ENCODE measurements around the gene SPTBN4.

Gene SPTBN4

DNA sequence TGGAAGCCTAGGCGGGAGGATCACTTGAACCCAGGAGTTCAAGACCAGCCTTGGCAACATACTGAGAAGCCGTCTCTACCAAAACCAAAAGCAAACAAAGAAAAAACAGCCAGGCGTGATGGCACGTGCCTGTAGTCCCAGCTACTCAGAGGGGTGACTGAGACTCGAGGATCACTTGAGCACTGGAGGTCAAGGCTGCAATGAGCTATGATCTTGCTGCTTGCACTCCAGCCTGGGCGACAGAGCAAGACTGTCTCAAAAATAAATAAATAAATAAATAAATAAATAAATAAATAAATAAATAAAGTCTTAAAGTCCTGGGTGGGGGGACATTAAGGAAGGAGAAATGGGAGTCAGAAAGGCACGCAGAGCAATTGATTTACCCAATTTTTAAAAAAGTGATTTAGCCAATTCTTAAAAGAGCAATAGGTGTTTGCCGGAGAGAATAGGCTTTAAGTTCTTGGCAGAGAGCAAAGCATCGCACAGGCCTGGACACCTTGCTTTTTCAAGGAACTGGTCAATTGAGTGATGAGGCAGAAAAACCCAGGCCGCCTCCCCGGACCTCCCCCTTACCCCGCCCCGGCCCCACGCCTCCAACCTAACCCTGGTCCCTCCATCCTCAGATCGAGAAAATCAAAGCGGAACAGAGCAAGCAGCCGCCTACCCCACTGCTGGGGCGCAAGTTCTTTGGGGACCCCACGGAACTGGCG lies 100.4 kb downstream of the SPTBN4 start:
- no peak for DNase-seq

DNA sequence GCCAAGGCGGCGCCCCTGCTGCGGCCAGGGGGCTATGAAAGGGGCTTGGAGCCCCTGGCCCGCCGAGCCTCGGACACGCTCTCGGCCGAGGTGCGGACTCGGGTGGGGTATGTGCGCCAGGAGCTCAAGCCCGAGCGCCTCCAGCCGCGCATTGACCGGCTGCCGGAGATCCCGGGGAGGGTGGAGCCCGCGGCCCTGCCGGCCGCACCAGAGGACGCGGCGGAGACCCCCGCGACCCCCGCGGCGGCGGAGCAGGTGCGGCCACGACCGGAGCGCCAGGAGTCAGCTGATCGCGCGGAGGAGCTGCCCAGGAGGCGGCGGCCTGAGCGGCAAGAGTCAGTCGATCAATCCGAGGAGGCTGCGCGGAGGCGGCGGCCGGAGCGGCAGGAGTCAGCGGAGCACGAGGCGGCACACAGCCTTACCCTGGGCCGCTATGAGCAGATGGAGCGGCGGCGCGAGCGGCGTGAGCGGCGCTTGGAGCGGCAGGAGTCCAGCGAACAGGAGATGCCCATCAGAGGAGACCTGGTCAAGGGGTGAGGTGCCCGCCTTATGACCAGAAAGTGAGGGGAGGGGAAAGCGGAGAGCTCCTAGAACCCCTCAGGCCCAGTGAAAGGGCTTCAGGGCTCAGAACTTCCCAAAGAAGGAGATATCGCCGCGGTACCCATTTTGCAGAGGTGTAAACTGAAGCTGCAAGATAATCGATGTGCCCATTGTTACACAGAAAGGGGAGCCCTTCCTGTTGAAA lies 101.1 kb downstream of the SPTBN4 start:
- DNase-seq, result no peak

DNA sequence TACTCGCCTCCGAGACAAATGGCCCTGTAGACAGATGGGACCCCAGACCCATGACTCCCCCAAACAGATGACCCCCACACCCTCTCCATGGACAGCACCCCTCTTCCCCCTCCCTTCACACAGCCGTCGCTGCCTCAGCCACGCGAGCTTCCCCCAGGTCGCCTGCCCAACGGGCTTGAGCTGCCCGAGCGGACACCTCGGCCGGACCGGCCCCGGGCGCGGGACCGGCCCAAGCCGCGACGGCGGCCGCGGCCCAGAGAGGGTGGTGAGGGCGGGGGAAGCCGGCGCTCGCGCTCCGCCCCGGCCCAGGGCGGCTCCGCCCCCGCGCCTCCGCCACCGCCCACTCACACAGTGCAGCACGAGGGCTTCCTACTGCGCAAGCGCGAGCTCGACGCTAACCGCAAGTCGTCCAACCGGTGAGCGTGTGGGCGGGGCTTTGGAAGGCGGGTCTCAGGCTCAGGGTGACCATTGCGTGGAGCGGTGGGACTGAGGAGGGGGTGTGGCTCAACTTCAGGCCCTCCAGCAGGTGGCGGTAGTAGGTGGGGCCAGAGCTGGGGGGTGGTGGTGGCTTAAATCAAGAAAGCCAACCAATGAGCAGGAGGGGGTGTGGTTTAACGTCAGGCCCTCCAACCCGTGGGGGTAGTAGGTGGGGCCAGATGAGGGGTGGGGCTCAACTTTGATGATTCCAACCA lies 103.7 kb downstream of the SPTBN4 start:
- DNase-seq, result peak; percentile 99

DNA sequence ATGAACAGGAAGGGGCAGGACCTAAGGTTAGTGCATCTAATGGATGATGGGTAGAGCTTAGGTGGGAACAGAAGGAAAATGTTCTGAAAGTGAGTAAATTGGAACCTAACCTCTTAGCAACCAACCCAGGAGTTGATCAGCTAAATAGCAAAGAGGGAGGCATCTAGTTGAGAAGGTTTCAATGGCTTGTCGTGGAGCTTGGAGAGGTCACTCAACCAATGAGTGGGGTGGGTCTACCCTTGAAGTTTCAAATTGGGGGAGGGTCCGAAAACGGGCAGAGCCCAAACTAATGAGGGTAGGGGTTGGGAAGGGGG lies 104.2 kb downstream of the SPTBN4 start:
- no peak for DNase-seq

DNA sequence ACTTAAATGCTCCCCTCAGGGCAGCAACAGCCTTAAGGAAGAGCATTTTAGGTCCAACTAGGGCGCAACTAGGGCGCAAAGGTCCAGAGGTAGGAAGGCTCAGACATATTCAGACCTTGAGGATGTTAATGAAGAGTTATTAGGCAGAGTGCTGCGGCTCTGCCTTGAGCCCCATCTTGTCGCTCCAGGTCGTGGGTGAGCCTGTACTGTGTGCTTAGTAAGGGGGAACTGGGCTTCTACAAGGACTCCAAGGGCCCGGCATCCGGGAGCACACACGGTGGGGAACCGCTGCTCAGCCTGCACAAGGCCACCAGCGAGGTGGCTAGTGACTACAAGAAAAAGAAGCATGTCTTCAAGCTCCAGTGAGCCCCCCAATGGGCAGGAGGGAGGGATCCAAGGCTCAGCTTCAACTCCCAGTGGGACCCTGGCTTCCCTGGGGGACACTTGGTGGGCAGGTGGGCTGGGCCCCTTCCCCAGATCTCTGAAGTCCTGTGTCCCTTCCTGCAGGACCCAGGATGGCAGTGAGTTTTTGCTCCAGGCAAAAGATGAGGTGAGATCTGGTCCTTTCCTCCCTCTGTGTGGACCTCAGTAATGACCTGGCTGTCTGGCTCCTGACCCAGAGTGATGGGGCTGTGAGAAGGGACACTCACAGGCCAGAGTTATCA lies 105.2 kb downstream of the SPTBN4 start:
- no peak for DNase-seq

DNA sequence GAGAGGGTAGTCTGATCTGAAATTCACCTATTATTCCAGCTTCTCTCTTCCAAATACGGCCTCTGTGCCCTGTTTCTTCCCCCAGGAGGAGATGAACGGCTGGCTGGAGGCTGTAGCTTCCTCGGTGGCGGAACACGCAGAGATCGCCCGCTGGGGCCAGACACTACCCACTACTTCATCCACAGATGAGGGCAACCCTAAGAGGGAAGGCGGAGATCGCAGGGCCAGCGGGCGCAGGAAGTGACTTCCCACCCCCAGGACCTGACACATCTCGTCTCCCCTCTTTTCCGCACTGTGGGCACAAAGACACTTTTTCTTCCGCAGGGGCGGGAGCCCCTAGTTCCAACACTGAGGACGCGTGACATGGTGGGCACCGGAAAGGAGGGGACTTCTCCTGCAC lies 108.5 kb downstream of the SPTBN4 start:
- no peak for DNase-seq

DNA sequence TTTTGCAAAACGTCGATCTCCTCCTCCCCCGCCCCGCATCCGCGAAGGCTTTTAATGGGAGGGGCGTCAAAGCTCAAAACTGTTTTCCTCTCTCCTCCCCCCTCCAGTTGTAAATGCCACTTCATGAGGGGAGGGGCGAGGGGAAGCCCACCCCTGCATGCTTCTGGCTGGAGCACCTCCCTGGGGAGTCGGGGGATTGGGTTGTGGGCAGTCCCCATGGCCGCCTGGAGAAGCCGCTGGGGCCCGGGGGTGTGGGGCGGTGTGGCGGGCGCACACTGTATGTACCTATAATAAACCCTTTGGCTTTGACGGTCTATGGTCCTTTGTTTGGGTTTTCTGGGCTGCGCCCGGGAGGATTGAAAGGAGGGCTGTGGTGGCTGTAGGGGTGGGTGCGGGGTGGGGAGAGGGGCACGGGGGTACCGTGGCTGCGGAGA lies 109.4 kb downstream of the SPTBN4 start:
- peak; percentile 42 for DNase-seq

DNA sequence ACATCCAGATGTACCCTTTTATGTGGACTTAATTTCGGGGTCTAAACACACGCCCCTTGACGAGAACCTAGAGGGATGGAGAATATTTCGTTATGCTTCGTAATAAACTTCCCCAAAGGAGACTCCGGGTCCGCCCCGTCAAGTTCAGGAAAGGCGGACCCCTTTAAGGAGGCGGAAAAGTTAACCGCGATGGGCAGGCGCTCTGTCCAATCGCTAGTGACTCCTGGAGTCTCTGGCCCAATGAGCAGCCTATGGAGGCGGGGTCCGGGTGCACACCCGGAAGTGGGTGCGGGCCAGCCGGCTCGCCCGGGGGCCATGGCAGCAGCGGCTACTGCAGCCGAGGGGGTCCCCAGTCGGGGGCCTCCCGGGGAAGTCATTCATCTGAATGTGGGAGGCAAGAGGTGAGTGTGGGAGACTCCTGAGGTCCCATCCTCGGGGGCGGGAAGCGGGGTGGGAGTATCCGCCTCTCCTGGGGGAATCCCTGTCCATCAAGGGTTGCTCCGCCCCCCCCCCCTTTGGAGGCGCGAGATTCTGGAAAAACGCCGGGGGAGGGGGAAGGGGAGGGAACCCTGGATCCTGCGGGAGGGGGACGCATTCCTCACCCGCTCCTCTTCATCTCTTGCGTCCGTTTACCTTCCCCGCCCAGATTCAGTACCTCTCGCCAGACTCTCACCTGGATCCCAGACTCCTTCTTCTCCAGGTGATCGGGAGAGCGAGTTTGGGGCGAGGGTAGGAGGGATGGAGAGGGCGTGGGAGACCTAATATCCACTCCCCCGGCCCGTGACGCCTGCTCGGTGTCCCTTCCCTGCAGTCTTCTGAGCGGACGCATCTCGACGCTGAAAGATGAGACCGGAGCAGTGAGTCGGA lies 110.0 kb downstream of the SPTBN4 start, which contains the start of gene SHKBP1:
Gene SHKBP1 (plus strand): TSS at position 289 of the 867 bp plus-strand sequence. CDS start 27 bp downstream, at position 316.
- DNase-seq, result peak; percentile 95

DNA sequence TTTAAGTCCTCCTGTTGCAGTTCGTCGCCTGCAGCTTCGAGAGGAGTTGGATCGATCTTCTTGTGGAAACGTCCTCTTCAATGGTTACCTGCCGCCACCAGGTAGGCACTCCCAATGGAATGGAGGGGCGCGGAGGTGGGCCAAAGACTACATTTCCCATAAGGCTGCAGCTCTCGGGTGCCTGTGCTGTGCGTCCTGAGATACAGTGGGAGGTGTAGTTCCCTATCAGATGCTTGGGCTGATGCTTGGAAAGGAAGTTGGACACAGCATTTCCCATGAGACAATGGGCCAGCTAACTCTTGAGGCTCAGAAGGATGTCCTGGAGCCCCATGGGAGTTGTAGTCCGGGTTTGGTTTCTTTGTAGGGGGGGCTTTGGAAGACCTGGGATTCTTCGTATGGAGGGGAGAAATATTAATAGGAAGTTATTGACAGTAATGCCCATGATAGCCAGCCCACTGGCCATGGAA lies 111.7 kb downstream of the SPTBN4 start:
- DNase-seq, result peak; percentile 29

DNA sequence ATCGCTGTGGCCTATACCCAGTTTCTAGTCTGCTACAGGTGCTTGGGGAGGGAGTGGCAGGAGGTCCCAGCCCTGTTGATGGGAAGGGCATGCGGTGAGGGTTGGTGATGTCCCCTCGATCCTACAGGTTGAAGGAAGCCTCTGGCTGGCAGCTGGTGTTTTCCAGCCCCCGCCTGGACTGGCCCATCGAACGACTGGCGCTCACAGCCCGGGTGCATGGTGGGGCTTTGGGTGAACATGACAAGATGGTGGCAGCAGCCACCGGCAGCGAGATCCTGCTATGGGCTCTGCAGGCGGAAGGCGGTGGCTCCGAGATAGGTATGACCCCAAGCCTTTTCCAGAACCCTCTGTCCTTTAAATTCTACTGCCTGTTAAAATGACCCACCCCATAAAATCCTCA lies 113.8 kb downstream of the SPTBN4 start:
- no peak for DNase-seq

DNA sequence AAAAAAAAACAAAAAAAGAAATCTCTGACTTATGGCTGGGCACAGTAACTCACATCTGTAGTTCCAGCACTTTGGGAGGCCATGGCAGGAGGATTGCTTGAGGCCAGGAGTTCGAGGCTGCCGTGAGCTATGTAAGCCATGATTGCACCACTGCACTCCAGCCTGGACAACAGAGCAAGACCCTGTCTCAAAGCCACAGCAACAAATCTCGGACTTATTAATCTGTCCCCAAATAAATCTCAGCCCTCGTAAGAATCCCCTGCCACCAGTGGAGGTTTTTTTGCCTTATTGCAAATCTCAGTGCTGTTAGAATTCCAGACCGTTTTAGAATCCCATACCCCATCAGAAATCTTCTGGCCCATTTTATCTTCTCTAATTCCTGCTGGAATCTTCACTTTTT lies 114.7 kb downstream of the SPTBN4 start:
- no peak for DNase-seq

DNA sequence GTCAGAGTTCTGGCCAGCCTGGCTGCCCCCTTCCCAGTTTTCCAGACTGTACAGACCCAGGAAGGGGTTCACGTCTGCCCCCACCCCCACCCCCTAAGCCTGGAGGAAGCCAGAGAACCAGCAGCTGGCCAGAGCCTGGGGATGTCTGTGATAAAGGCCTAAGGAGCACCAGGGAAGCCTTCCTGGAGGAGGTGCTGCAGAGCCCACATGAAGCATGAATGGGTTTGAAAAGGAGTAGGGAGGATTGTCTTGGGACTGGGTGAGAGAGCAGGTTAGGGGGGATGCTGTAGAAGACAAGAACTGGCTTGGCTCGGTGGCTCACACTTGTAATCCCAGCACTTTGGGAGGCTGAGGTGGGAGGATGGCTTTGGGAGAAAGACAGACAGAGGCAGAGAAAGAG lies 115.7 kb downstream of the SPTBN4 start:
- DNase-seq, result no peak

DNA sequence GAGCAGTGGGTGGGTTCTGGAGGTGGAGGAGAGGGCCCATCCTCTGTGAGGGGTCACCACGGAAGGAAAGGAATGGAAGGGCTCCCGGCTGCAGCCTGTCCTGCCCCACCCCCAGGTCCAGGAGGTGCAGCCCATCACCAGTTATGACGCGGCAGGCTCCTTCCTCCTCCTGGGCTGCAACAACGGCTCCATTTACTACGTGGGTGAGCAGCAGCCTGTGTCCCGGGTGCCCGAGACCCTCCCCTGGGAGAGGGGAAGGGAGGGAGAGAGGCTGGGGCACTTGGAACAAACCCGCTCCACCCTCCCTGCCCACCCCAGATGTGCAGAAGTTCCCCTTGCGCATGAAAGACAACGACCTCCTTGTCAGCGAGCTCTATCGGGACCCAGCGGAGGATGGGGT lies 116.5 kb downstream of the SPTBN4 start:
- DNase-seq, result no peak

DNA sequence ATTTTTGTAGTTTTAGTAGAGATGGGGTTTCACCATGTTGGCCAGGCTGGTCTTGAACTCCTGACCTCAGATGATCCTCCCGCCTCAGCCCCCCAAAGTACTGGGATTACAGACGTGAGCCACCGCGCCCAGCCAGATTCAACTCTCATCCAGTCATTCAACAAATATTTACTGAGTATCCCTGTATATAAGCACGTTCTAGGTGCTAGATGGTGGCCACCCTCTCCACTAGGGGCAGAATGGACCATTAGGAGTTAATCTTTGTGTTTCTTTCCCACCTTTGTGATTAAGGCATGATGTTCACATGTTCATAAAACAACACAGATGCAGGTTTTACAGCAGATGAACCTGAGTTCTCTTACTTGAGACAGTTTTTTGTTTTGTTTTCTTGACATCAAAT lies 117.2 kb downstream of the SPTBN4 start:
- no peak for DNase-seq

DNA sequence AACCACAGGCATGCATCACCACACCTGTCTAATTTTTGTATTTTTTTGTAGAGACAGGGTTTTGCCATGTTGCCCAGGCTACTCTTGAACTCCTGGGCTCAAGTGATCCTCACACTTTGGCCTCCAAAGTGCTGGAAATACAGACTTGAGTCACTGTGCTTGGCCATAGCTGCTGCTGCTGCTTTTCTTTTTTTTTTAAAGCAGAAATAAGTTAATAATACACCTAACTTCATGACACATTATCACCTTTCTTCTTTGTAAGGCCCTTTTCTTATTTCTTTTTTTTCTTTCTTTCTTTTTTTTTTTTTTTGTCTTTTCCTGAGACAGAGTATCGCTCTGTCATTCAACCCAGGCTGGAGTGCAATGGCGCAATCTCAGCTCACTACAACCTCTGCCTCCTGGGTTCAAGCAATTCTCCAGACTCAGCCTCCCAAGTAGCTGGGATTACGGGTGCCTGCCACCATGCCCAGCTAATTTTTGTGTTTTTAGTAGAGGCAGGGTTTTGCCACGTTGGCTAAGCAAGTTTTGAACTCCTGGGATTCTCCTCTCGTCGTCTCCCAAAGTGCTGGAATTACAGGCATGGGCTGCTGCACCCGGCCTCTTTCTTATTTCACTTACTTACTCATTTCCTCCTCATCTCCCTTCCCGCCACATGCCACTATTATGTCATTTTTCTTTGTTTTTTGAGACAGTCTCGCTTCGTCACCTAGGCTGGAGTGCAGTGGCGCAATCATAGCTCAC lies 118.6 kb downstream of the SPTBN4 start:
- DNase-seq, result no peak

DNA sequence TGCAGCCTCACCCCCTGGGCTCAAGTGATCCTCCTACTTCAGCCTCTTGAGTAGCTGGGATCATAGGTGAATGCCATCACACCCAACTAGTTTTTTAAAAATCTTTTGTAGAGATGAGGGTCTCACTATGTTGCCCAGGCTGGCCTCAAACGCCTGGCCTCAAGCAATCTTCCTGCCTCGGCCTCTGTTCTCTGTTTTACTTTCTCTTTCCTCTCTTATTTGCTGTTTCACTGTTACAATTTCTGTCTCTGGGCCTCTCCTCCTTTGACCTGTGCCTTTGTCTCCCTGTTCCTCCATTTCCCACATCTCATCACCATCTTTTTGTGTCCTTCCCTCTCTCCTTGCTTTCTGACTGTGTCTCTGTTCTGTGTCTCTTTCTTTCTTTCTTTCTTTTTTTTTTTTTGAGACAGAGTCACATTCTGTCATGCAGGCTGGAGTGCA lies 119.2 kb downstream of the SPTBN4 start:
- DNase-seq, result no peak

DNA sequence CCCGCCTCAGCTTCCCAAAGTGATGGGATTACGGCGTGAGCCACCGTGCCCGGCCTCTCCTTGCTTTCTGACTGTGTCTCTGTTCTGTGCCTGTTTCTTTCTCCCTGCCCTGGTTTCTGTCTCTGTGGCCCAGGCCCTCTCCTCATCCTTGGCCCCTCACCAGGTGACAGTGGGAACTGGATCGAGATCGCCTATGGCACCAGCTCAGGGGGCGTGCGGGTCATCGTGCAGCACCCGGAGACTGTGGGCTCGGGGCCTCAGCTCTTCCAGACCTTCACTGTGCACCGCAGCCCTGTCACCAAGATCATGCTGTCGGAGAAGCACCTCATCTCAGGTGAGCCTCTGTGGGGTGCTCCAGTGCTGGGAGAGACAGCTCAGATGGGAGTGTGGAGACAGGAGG lies 119.8 kb downstream of the SPTBN4 start:
- DNase-seq, result no peak

DNA sequence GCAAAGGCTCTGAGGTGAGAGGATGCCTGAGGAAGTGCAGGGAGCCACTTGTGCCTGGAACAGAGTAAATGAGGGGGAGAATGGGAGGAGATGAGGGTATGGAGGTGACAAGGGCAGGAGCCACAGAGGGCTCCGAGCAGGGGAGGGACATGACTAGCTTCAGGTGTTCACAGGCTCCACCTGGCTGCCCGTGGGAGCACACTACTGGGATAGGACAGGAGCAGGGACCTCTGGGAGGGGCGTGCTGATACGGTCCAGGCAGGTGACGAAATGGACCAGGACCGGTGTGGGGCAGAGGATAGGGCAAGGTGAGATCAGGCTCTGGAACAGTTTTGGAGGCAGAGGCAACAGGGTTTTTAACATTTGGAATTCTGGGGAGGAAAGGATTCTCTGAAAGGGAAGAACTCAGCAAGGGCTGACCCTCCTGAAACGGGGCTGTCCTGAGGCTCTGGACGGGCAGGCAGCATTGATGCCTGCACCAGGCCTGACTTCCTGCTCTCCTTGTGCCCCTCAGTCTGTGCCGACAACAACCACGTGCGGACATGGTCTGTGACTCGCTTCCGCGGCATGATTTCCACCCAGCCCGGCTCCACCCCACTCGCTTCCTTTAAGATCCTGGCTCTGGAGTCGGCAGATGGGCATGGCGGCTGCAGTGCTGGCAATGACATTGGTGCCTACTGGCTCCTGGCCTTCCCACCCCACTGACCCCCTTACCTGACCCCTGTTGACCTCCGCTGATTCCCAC lies 121.5 kb downstream of the SPTBN4 start:
- DNase-seq, result no peak

DNA sequence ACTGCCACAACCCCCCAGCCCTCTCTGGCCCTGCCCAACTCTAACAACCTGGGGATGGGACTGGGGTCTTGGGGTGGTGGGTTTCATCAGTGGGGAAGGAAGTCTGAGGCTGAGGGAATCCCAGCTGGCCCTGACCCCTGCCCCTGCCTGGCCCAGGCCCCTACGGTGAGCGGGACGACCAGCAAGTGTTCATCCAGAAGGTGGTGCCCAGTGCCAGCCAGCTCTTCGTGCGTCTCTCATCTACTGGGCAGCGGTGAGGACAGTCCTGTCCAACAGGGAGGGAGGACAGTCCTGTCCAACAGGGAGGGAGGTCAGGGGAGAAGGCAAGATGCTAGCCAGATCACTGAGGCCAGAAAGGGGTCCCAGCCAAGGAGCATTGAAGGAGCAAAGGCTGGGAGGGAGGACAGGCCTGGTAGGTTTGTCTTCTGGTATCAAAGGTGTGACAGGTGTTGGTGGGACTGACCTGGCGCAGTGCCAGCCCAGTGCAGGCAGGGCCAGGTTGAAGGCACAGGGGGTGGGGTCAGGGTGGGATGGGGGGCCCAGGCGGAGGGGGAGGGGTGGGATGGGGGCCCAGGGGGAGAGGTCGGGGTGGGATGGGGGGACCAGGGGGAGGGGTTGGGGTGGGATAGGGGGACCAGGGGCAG lies 122.2 kb downstream of the SPTBN4 start:
- DNase-seq, result no peak

All from CD4-positive, alpha-beta T cell treated with Interleukin-17A for 1 hour (primary cell).